GM12878 (cell line): Measurements from ENCODE around the gene TMC6. TPM values are rescaled to one million over a fixed set of nuclear protein-coding genes. Genes with fewer than 3 reads are reported as not detected.

Source experiments
- BHLHE40 ChIP-seq, 2 experiments: fragments of 450-650 bp in 1 of 2; IDR thresholded peaks; 2 replicates each; pipeline ENCODE4 v1.6.1; 2011 to 2017; ENCODE audit warnings: low read depth in 2 of 2, borderline replicate concordance in 1 of 2, improper control_type of control experiment in 1 of 2, low read length in 1 of 2, mild to moderate bottlenecking in 1 of 2
- BMI1 ChIP-seq: fragments of 450-650 bp; IDR thresholded peaks from 2 replicates; pipeline ENCODE4 v1.6.1; 2016; ENCODE audit warnings: mild to moderate bottlenecking, moderate library complexity, borderline replicate concordance
- DPF2 ChIP-seq: fragments of 450-650 bp; IDR thresholded peaks from 2 replicates; pipeline ENCODE4 v1.6.1; 2017; ENCODE audit warnings: mild to moderate bottlenecking
- E2F8 ChIP-seq: fragments of 450-650 bp; IDR thresholded peaks from 2 replicates; pipeline ENCODE4 v1.6.1; 2018; ENCODE audit warnings: mild to moderate bottlenecking, low read depth, moderate library complexity; ENCODE audit not compliant: partially characterized antibody
- EED ChIP-seq: sonication (generic); IDR thresholded peaks from 2 replicates; pipeline ENCODE4 v1.6.1; 2016; ENCODE audit warnings: antibody characterized with exemption, low read depth
- EZH2 ChIP-seq: IDR thresholded peaks from 2 replicates; pipeline ENCODE4 v1.6.1; 2012; ENCODE audit warnings: low read depth, mild to moderate bottlenecking, control low read depth, inconsistent platforms, low read length, borderline replicate concordance; ENCODE audit not compliant: control insufficient read depth
- HDAC6 ChIP-seq: fragments of 200-600 bp; sonication (generic); IDR thresholded peaks from one replicate; pipeline ENCODE4 v1.8.0; 2017; ENCODE audit warnings: antibody characterized with exemption; ENCODE audit not compliant: unreplicated experiment
- IKZF1 ChIP-seq: fragments of 450-650 bp; conservative IDR thresholded peaks from 2 replicates; pipeline ENCODE4 v1.6.1; 2017; ENCODE audit warnings: antibody characterized with exemption, mild to moderate bottlenecking
- JUNB ChIP-seq: IDR thresholded peaks from 2 replicates; pipeline ENCODE4 v1.6.1; 2016; ENCODE audit warnings: antibody characterized with exemption, mild to moderate bottlenecking
- MEF2A ChIP-seq: IDR thresholded peaks from 2 replicates; pipeline ENCODE4 v1.6.1; 2011; ENCODE audit warnings: low read depth, mild to moderate bottlenecking, low read length, moderate library complexity; ENCODE audit not compliant: insufficient read depth
- MLLT1 ChIP-seq: fragments of 450-650 bp; IDR thresholded peaks from 2 replicates; pipeline ENCODE4 v1.6.1; 2016; ENCODE audit warnings: mild to moderate bottlenecking
- MYB ChIP-seq: fragments of 150-350 bp; IDR thresholded peaks from 2 replicates; pipeline ENCODE4 v1.6.1; 2014; ENCODE audit warnings: mild to moderate bottlenecking, low read depth, low read length, borderline replicate concordance
- NFYB ChIP-seq: IDR thresholded peaks from 2 replicates; pipeline ENCODE4 v1.6.1; 2011; ENCODE audit warnings: low read depth, mild to moderate bottlenecking, low read length, improper control_type of control experiment, moderate library complexity; ENCODE audit not compliant: insufficient read depth
- POU2F2 ChIP-seq: IDR thresholded peaks from 3 replicates; pipeline ENCODE4 v1.6.1; 2011; ENCODE audit warnings: low read depth, mild to moderate bottlenecking, low read length, borderline replicate concordance
- SUZ12 ChIP-seq: fragments of 200-600 bp; sonication (generic); IDR thresholded peaks from one replicate; pipeline ENCODE4 v1.6.1; 2018; ENCODE audit warnings: antibody characterized with exemption, mild to moderate bottlenecking; ENCODE audit not compliant: unreplicated experiment
- TARDBP ChIP-seq: IDR thresholded peaks from 2 replicates; pipeline ENCODE4 v1.6.1; 2016; ENCODE audit warnings: borderline replicate concordance
- TCF12 ChIP-seq: IDR thresholded peaks from 2 replicates; pipeline ENCODE4 v1.6.1; 2011; ENCODE audit warnings: low read depth, mild to moderate bottlenecking, low read length
- TCF7 ChIP-seq: IDR thresholded peaks from 2 replicates; pipeline ENCODE4 v1.6.1; 2014; ENCODE audit warnings: antibody characterized with exemption, borderline replicate concordance
- USF1 ChIP-seq: IDR thresholded peaks from 2 replicates; pipeline ENCODE4 v1.6.1; 2011; ENCODE audit warnings: borderline replicate concordance, low read depth, mild to moderate bottlenecking, moderate library complexity, mixed read lengths, low read length; ENCODE audit not compliant: insufficient read depth; ENCODE audit errors: extremely low read length
- ZBTB11 ChIP-seq: fragments of 450-650 bp; formaldehyde crosslinking; IDR thresholded peaks from 2 replicates; pipeline ENCODE4 v1.5.0; 2022; ENCODE audit warnings: mild to moderate bottlenecking, missing genetic modification characterization
- ZNF207 ChIP-seq: fragments of 450-650 bp; IDR thresholded peaks from 2 replicates; pipeline ENCODE4 v1.6.1; 2014; ENCODE audit warnings: antibody characterized with exemption, mild to moderate bottlenecking, borderline replicate concordance
- polyA plus RNA-seq, 11 experiments: library from polyadenylated mRNA; depleted of rRNA in 4 of 11; unstranded in 6 of 11; stranded (reverse) in 5 of 11; fragments of >200 nt; fragmentation: Nextera tagmentation in 4 of 11; fragmentation: Illumina TruSeq in 1 of 11; extraction: Ambion mirVana in 4 of 11; extraction: Trizol in 1 of 11; gene quantifications; 1 replicate in 1 of 11; 2 replicates in 10 of 11; pipeline versions ENCODE4 v1.2.1 to v1.2.3, GENCODE V29; 2011 to 2016; ENCODE audit warnings: inconsistent platforms in 2 of 11, missing spikeins in 2 of 11, low read depth in 1 of 11
- total RNA-seq, 4 experiments: library from RNA; depleted of rRNA in 3 of 4; stranded (reverse); fragments of >200 nt in 3 of 4; fragmentation: Illumina TruSeq in 1 of 4; extraction: Trizol in 1 of 4; gene quantifications; 2 replicates each; pipeline versions ENCODE4 v1.2.1 to v1.2.3, GENCODE V29; 2013 to 2021

Gene TMC6
- total and polyA plus RNA-seq, 10 of the 15 experiments (the other 5 are each of a cell fraction or from before 2014, with no cell fraction given), result 1.9 to 232 (median 60.6) TPM

GRCh38 chr17:78168242-78168902 is 39.8 kb upstream of the TMC6 start, which contains the start of gene SYNGR2 (continued):
- TF ChIP-seq EED (no peak), ZBTB11 (CRISPR knock-in tag) (no peak), TCF7 (no peak), EZH2 (no peak), SUZ12 (no peak), ZNF207 (0 out of 2 replicates have a peak, but pooled peaks have one; percentile 67), NFYB (no peak), TCF12 (no peak), BMI1 (no peak), MEF2A (no peak), POU2F2 (0 out of 3 replicates have a peak, but pooled peaks have one; percentile 38), MYB (no peak), IKZF1 (peak; percentile 79), DPF2 (peak; percentile 77), E2F8 (no peak), MLLT1 (no peak; the same call in 1 of the 2 replicates), BHLHE40 (IDR thresholded peaks at IDR 0.05; ENCODE audit: borderline replicate concordance in 1 of 2, low read depth in 2 of 2, low read length in 1 of 2) (peak in 1 of 2 experiments; percentile 73; a peak in 2 of 4 replicates), JUNB (peak; percentile 77), TARDBP (no peak), HDAC6 (no peak), USF1 (no peak)
